GM12874 (cell line): ENCODE data around the gene TMEM266.
A peak's percentile ranks its signal among the peaks of the same experiment; 100 is the strongest.

Experiments
- CTCF ChIP-seq: IDR thresholded peaks from 2 replicates; pipeline ENCODE4 v1.5.1; 2011; ENCODE audit warnings: low read depth, mild to moderate bottlenecking, control low read depth, low read length, moderate library complexity; ENCODE audit not compliant: insufficient read depth

TMEM266 gene

GRCh38 chr15:76189106-76189505, 129.3 kb downstream of the TMEM266 start:
- no peak for TF ChIP-seq CTCF

GRCh38 chr15:76190070-76190564, 130.3 kb downstream of the TMEM266 start:
- no peak for TF ChIP-seq CTCF

GRCh38 chr15:76190751-76191538, 131.2 kb downstream of the TMEM266 start:
- peak; percentile 95 for TF ChIP-seq CTCF

GRCh38 chr15:76191539-76192244, 131.9 kb downstream of the TMEM266 start:
- TF ChIP-seq CTCF, result no peak

GRCh38 chr15:76192715-76193114, 132.9 kb downstream of the TMEM266 start:
- no peak for TF ChIP-seq CTCF

GRCh38 chr15:76193934-76194333, 134.1 kb downstream of the TMEM266 start:
- TF ChIP-seq CTCF, result no peak

GRCh38 chr15:76195506-76196268, 135.9 kb downstream of the TMEM266 start:
- TF ChIP-seq CTCF, result no peak
